Measurements from ENCODE around the gene PRPF38B. TPM values are rescaled to one million over a fixed set of nuclear protein-coding genes. Genes with fewer than 3 reads are reported as not detected.

PRPF38B gene
- total RNA-seq, 1 experiment from 2014 or later: 32.8 TPM

Other genes with a start within 250 kb of the PRPF38B start
- not detected in 2 replicates for gene NBPF6, start 242.0 kb upstream of the PRPF38B start, total RNA-seq (2014; rRNA removed; shearing (Covaris generic))
- gene EEIG2, start 132.2 kb upstream of the PRPF38B start, total RNA-seq (2014; rRNA removed; shearing (Covaris generic)): 7.6 and 7.8 TPM in 2 replicates
- gene HENMT1, start 31.2 kb upstream of the PRPF38B start, total RNA-seq (2014; rRNA removed; shearing (Covaris generic)): not detected in 2 replicates
- gene FNDC7, start 20.6 kb downstream of the PRPF38B start, total RNA-seq (2014; rRNA removed; shearing (Covaris generic)): not detected in 2 replicates
- 20.5 and 22.2 TPM in 2 replicates for gene STXBP3, start 54.4 kb downstream of the PRPF38B start, total RNA-seq (2014; rRNA removed; shearing (Covaris generic))
- 2.7 and 5.0 TPM in 2 replicates for gene AKNAD1, start 164.8 kb downstream of the PRPF38B start, total RNA-seq (2014; rRNA removed; shearing (Covaris generic))
- gene GPSM2, start 184.7 kb downstream of the PRPF38B start, total RNA-seq (2014; rRNA removed; shearing (Covaris generic)): 28.8 and 34.1 TPM in 2 replicates

All from HT1080 (cell line).